Neural cell (in vitro differentiated cells): ENCODE data around the gene ETDC.
A peak's percentile ranks its signal among the peaks of the same experiment; 100 is the strongest.

ENCODE experiments used
- CTCF ChIP-seq: fragments of 450-650 bp; IDR thresholded peaks from 2 replicates; pipeline ENCODE4 v1.5.1; 2014; ENCODE audit warnings: antibody characterized with exemption, mild to moderate bottlenecking, moderate library complexity; ENCODE audit not compliant: poor library complexity, severe bottlenecking
- EP300 ChIP-seq: fragments of 450-650 bp; conservative IDR thresholded peaks from 2 replicates; pipeline ENCODE4 v1.6.1; 2014; ENCODE audit warnings: antibody characterized with exemption, mild to moderate bottlenecking, moderate library complexity; ENCODE audit not compliant: poor library complexity, severe bottlenecking
- EZH2 ChIP-seq: fragments of 200-600, 300-800 bp; shearing (Covaris generic), sonication (generic); IDR thresholded peaks from 2 replicates; pipeline ENCODE4 v1.6.1; 2014; ENCODE audit warnings: antibody characterized with exemption, low read length, borderline replicate concordance, mild to moderate bottlenecking; ENCODE audit not compliant: insufficient read depth, poor library complexity, severe bottlenecking
- MXI1 ChIP-seq: fragments of 450-650 bp; conservative IDR thresholded peaks from 2 replicates; pipeline ENCODE4 v1.6.1; 2014; ENCODE audit warnings: antibody characterized with exemption, mild to moderate bottlenecking; ENCODE audit not compliant: poor library complexity, severe bottlenecking
- POLR2AphosphoS5 ChIP-seq: IDR thresholded peaks from 2 replicates; pipeline ENCODE4 v1.6.1; 2012
- RAD21 ChIP-seq: fragments of 450-650 bp; conservative IDR thresholded peaks from 2 replicates; pipeline ENCODE4 v1.6.1; 2014; ENCODE audit warnings: antibody characterized with exemption, mild to moderate bottlenecking, moderate library complexity
- REST ChIP-seq: IDR thresholded peaks from 2 replicates; pipeline ENCODE4 v1.6.1; 2012; ENCODE audit warnings: borderline replicate concordance
- SMC3 ChIP-seq: fragments of 450-650 bp; conservative IDR thresholded peaks from 2 replicates; pipeline ENCODE4 v1.6.1; 2014; ENCODE audit warnings: antibody characterized with exemption, mild to moderate bottlenecking, moderate library complexity; ENCODE audit not compliant: poor library complexity

- TF ChIP-seq CTCF (peak; percentile 15), MXI1 (no peak), REST (no peak), EP300 (no peak), RAD21 (no peak), EZH2 (no peak), SMC3 (no peak), POLR2AphosphoS5 (no peak)
These were observed 13.9 kb upstream of the ETDC start for GRCh38 chrX:135295238-135295943.
